ENCODE measurements around the gene NAALADL2.
"Not testable (repeated sequence)": the region's sequence is repeated elsewhere in the genome, so short reads cannot be mapped to it uniquely, and the experiment has no call there.

Gene NAALADL2

GRCh38 chr3:175743733-175744400, 884.7 kb downstream of the NAALADL2 start:
- DNase-seq (ENCODE audit: low read depth in 2 of 2), result no peak

- no peak for DNase-seq (ENCODE audit: low read depth in 2 of 2)
These were observed 887.2 kb downstream of the NAALADL2 start for GRCh38 chr3:175746308-175746707.

GRCh38 chr3:175748087-175748730, 889.1 kb downstream of the NAALADL2 start:
- DNase-seq (ENCODE audit: low read depth in 2 of 2), result no peak

GRCh38 chr3:175749981-175750380, 890.8 kb downstream of the NAALADL2 start:
- DNase-seq (ENCODE audit: low read depth in 2 of 2), result no peak

- DNase-seq (ENCODE audit: low read depth in 2 of 2), result no peak
These were observed 892.0 kb downstream of the NAALADL2 start for GRCh38 chr3:175751089-175751488.

GRCh38 chr3:175763948-175764347, 904.8 kb downstream of the NAALADL2 start:
- no peak for DNase-seq (ENCODE audit: low read depth in 2 of 2)

- DNase-seq (ENCODE audit: low read depth in 2 of 2), result no peak
These were observed 905.6 kb downstream of the NAALADL2 start for GRCh38 chr3:175764722-175765121.

GRCh38 chr3:175770426-175770825, 911.3 kb downstream of the NAALADL2 start:
- no peak for DNase-seq (ENCODE audit: low read depth in 2 of 2)

- no peak for DNase-seq (ENCODE audit: low read depth in 2 of 2)
These were observed 918.4 kb downstream of the NAALADL2 start for GRCh38 chr3:175777495-175777894.

- DNase-seq (ENCODE audit: low read depth in 2 of 2), result no peak
These were observed 918.8 kb downstream of the NAALADL2 start for GRCh38 chr3:175777965-175778364.

- no peak for DNase-seq (ENCODE audit: low read depth in 2 of 2)
These were observed 919.9 kb downstream of the NAALADL2 start for GRCh38 chr3:175778994-175779393.

- not testable (repeated sequence) for DNase-seq (ENCODE audit: low read depth in 2 of 2)
These were observed 928.0 kb downstream of the NAALADL2 start for GRCh38 chr3:175787109-175787508.

GRCh38 chr3:175792245-175792644, 933.1 kb downstream of the NAALADL2 start:
- DNase-seq (ENCODE audit: low read depth in 2 of 2), result no peak

- DNase-seq (ENCODE audit: low read depth in 2 of 2), result no peak
These were observed 939.2 kb downstream of the NAALADL2 start for GRCh38 chr3:175798326-175798725.

GRCh38 chr3:175805825-175806224, 946.7 kb downstream of the NAALADL2 start:
- no peak for DNase-seq (ENCODE audit: low read depth in 2 of 2)

- DNase-seq (ENCODE audit: low read depth in 2 of 2), result no peak
These were observed 948.0 kb downstream of the NAALADL2 start for GRCh38 chr3:175807175-175807574.

- DNase-seq (ENCODE audit: low read depth in 2 of 2), result no peak
These were observed 959.8 kb downstream of the NAALADL2 start for GRCh38 chr3:175818811-175819464.

GRCh38 chr3:175822766-175823491, 963.8 kb downstream of the NAALADL2 start:
- DNase-seq (ENCODE audit: low read depth in 2 of 2), result not testable (repeated sequence)

- not testable (repeated sequence) for DNase-seq (ENCODE audit: low read depth in 2 of 2)
These were observed 966.0 kb downstream of the NAALADL2 start for GRCh38 chr3:175825016-175825580.

- DNase-seq (ENCODE audit: low read depth in 2 of 2), result no peak
These were observed 967.6 kb downstream of the NAALADL2 start for GRCh38 chr3:175826759-175827158.

- not testable (repeated sequence) for DNase-seq (ENCODE audit: low read depth in 2 of 2)
These were observed 970.7 kb downstream of the NAALADL2 start for GRCh38 chr3:175829809-175830208.

- not testable (repeated sequence) for DNase-seq (ENCODE audit: low read depth in 2 of 2)
These were observed 976.6 kb downstream of the NAALADL2 start for GRCh38 chr3:175835763-175836162.

Measured in activated CD8-positive, alpha-beta memory T cell treated with anti-CD3 and anti-CD28 coated beads for 4 hours (primary cell).